SK-N-MC (cell line): ENCODE data around the gene NSD1.

ENCODE experiments used
- EZH2 ChIP-seq: fragments of 200-600 bp; sonication (generic); IDR thresholded peaks from one replicate; pipeline ENCODE4 v1.6.1; 2017; ENCODE audit warnings: antibody characterized with exemption
- POLR2AphosphoS5 ChIP-seq: IDR thresholded peaks from 2 replicates; pipeline ENCODE4 v1.6.1; 2012; ENCODE audit warnings: mild to moderate bottlenecking, low read depth, low read length, borderline replicate concordance

DNA sequence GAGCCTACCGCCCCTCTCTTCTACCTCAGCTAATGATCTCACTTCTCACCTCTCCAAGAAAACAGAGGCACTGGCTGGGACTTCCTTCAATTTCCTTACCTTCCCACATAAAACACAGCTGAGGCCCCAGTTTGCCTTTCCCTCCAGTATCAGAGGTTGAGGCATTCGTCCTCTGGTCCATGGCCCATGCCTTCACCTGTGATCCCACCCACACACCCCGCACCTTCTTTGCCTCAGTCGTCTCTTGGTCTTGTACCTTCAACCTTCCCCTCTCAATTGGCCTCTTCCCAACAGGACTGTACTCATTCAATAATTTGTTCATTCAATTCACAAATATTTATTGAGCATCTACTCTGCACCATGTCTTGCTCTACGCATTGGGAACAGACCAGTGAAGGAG lies 11.0 kb upstream of the NSD1 start:
- TF ChIP-seq EZH2, result no peak
- TF ChIP-seq POLR2AphosphoS5, result no peak
